Bronchial epithelial cell (primary cell): ENCODE data around the gene STEAP4. TPM values are rescaled to one million over a fixed set of nuclear protein-coding genes. Genes with fewer than 3 reads are reported as not detected.

ENCODE experiments used
- DNase-seq: peaks from one replicate; pipeline ENCODE4 v3.0.0-alpha.2; 2010; ENCODE audit warnings: low read depth
- FAIRE-seq: peaks from 2 replicates; lab custom pipeline; 2011; peaks lifted over from hg19 to GRCh38; lab: Jason Lieb, UNC
- H3K27me3 ChIP-seq: 2 replicates; pipeline ENCODE4 v1.5.1; 2011; ENCODE audit warnings: low read length; ENCODE audit not compliant: control insufficient read depth, insufficient read depth
- H3K36me3 ChIP-seq: 2 replicates; pipeline ENCODE4 v1.5.1; 2011; ENCODE audit warnings: low read length; ENCODE audit not compliant: control insufficient read depth, insufficient read depth
- H3K4me3 ChIP-seq: 2 replicates; pipeline ENCODE4 v1.5.1; 2011; ENCODE audit warnings: mild to moderate bottlenecking, low read depth, low read length, control low read depth
- CTCF ChIP-seq: IDR thresholded peaks from 2 replicates; pipeline ENCODE4 v1.5.1; 2011; ENCODE audit warnings: mild to moderate bottlenecking, moderate library complexity, low read length, control low read depth, inconsistent platforms; ENCODE audit not compliant: insufficient read depth, severe bottlenecking
- total RNA-seq: library from RNA; depleted of rRNA; stranded (reverse); fragments of >200 nt; gene quantifications from 2 replicates; pipeline ENCODE4 v1.2.1, GENCODE V29; 2014

Gene STEAP4
- total RNA-seq, 1 donor from 2014 or later: 3.9 TPM

- no peak for FAIRE-seq
- no peak for TF ChIP-seq CTCF
- Histone ChIP-seq H3K27me3 (no peaks in the 10 kb centered on the region), H3K4me3 (no peak overlapping the region), H3K36me3 (no peaks in the 10 kb centered on the region)
- DNase-seq: no peak
These were observed 15.0 kb upstream of the STEAP4 start for GRCh38 chr7:88321694-88322093.

GRCh38 chr7:88318196-88318595 lies 11.5 kb upstream of the STEAP4 start:
- no peak overlapping the region for H3K4me3 ChIP-seq
- H3K36me3 ChIP-seq: no peaks in the 10 kb centered on the region
- H3K27me3 ChIP-seq: no peaks in the 10 kb centered on the region
- TF ChIP-seq CTCF: no peak
- DNase-seq: peak; percentile 69
- no peak for FAIRE-seq

GRCh38 chr7:88317422-88317821 lies 10.7 kb upstream of the STEAP4 start:
- DNase-seq (peak; percentile 90), FAIRE-seq (no peak)
- TF ChIP-seq CTCF: no peak
- H3K4me3 ChIP-seq: no peak overlapping the region
- H3K27me3 ChIP-seq: no peaks in the 10 kb centered on the region
- no peaks in the 10 kb centered on the region for H3K36me3 ChIP-seq

GRCh38 chr7:88316456-88316855 lies 9.8 kb upstream of the STEAP4 start:
- H3K4me3 ChIP-seq: no peak overlapping the region
- H3K27me3 ChIP-seq: no peaks in the 10 kb centered on the region
- H3K36me3 ChIP-seq: no peaks in the 10 kb centered on the region
- no peak for FAIRE-seq
- TF ChIP-seq CTCF: no peak
- no peak for DNase-seq

- DNase-seq: no peak
- no peak for TF ChIP-seq CTCF
- no peaks in the 10 kb centered on the region for H3K27me3 ChIP-seq
- FAIRE-seq: no peak
- H3K36me3 ChIP-seq: no peaks in the 10 kb centered on the region
- H3K4me3 ChIP-seq: no peak overlapping the region
These were observed 8.8 kb upstream of the STEAP4 start for GRCh38 chr7:88315522-88315921.

- no peak for TF ChIP-seq CTCF
- Histone ChIP-seq H3K4me3 (no peak overlapping the region), H3K36me3 (no peaks in the 10 kb centered on the region), H3K27me3 (no peaks in the 10 kb centered on the region)
- FAIRE-seq (no peak), DNase-seq (no peak)
These were observed 7.4 kb upstream of the STEAP4 start for GRCh38 chr7:88314061-88314491.
